VCaP (cell line): ENCODE results near the gene PAEP.
"Not testable (repeated sequence)": the region's sequence is repeated elsewhere in the genome, so short reads cannot be mapped to it uniquely, and the experiment has no call there.

Experiments
- H3K27ac ChIP-seq: fragments of 450-650 bp; 2 replicates; pipeline ENCODE4 v1.5.1; 2017
- CTCF ChIP-seq: fragments of 450-650 bp; conservative IDR thresholded peaks from 2 replicates; pipeline ENCODE4 v1.5.1; 2017; ENCODE audit warnings: mild to moderate bottlenecking, moderate library complexity

Gene PAEP

GRCh38 chr9:135547756-135548736 is 13.5 kb upstream of the PAEP start:
- no peak overlapping the region for H3K27ac ChIP-seq
- TF ChIP-seq CTCF: no peak

GRCh38 chr9:135549478-135550343 is 11.8 kb upstream of the PAEP start:
- H3K27ac ChIP-seq: not testable (repeated sequence)

GRCh38 chr9:135550344-135550918 is 11.1 kb upstream of the PAEP start:
- no peak for TF ChIP-seq CTCF
- no peak overlapping the region for H3K27ac ChIP-seq

GRCh38 chr9:135551031-135551430 is 10.5 kb upstream of the PAEP start:
- TF ChIP-seq CTCF: no peak
- H3K27ac ChIP-seq: no peak overlapping the region

- H3K27ac ChIP-seq: no peak overlapping the region
- TF ChIP-seq CTCF: no peak
These were observed 10.1 kb upstream of the PAEP start for GRCh38 chr9:135551456-135551855.

- TF ChIP-seq CTCF: no peak
- no peak overlapping the region for H3K27ac ChIP-seq
These were observed 9.4 kb upstream of the PAEP start for GRCh38 chr9:135552021-135552697.

- no peak overlapping the region for H3K27ac ChIP-seq
- TF ChIP-seq CTCF: no peak
These were observed 8.8 kb upstream of the PAEP start for GRCh38 chr9:135552698-135553171.
